Measurements from ENCODE around the gene CDC42SE2. TPM values are rescaled to one million over a fixed set of nuclear protein-coding genes. Genes with fewer than 3 reads are reported as not detected.
"Not testable (repeated sequence)": the region's sequence is repeated elsewhere in the genome, so short reads cannot be mapped to it uniquely, and the experiment has no call there.

Gene CDC42SE2
- total and polyA plus RNA-seq, 12 donors = 5.1 to 26.7 (median 19.2) TPM

- Histone ChIP-seq H3K9me3 (replicated peaks in 1 of 3) (no peaks in the 10 kb centered on the region), H3K4me3 (no peak overlapping the region), H3K27me3 (no peaks in the 10 kb centered on the region), H3K4me1 (replicated peaks in 1 of 2) (no peaks in the 10 kb centered on the region), H3K36me3 (replicated peaks in 1 of 2) (no peaks in the 10 kb centered on the region), H3K27ac (no peak overlapping the region)
- TF ChIP-seq CTCF (IDR thresholded peaks at IDR 0.05) (no peak), POLR2A (IDR thresholded peaks at IDR 0.05) (no peak)
- DNase-seq = no peak
- 85 to 95% (median 89%) methylated on average over 4 of the region's 4 CpGs for WGBS, 4 donors
- intact Hi-C loops (cut with DNase I) = no loop called here
These were observed 17.3 kb upstream of the CDC42SE2 start for GRCh38 chr5:131246504-131246903.

- H3K27me3 ChIP-seq = no peaks in the 10 kb centered on the region
- no peak overlapping the region for H3K27ac ChIP-seq
- 77 to 83% (median 79%) methylated on average over 3 of the region's 3 CpGs for WGBS, 4 donors
- no peaks in the 10 kb centered on the region for H3K9me3 ChIP-seq (replicated peaks in 1 of 3)
- H3K4me3 ChIP-seq = no peak overlapping the region
- H3K4me1 ChIP-seq (replicated peaks in 1 of 2) = no peaks in the 10 kb centered on the region
- H3K36me3 ChIP-seq (replicated peaks in 1 of 2) = no peaks in the 10 kb centered on the region
- intact Hi-C loops (cut with DNase I) = loop anchor here (10.0 kb wide), 1 partner anchor 86 kb away; the partner anchor contains the start of gene HINT1 (in 2 of the 2)
- TF ChIP-seq CTCF (IDR thresholded peaks at IDR 0.05) (no peak), POLR2A (IDR thresholded peaks at IDR 0.05) (no peak)
- no peak for DNase-seq
These were observed 12.9 kb upstream of the CDC42SE2 start for GRCh38 chr5:131250751-131251475.

GRCh38 chr5:131252824-131253171 is 11.1 kb upstream of the CDC42SE2 start:
- H3K27me3 ChIP-seq = no peaks in the 10 kb centered on the region
- no peaks in the 10 kb centered on the region for H3K4me1 ChIP-seq (replicated peaks in 1 of 2)
- H3K27ac ChIP-seq = peak overlapping the region in 4 of 5 donors; percentile 16 to 72 (median 44)
- no peak overlapping the region for H3K4me3 ChIP-seq
- peak; percentile 41 to 77 (median 55) for DNase-seq
- TF ChIP-seq CTCF (IDR thresholded peaks at IDR 0.05) = no peak
- peak in 1 of 2 donors; percentile 22 for TF ChIP-seq POLR2A (IDR thresholded peaks at IDR 0.05)
- H3K9me3 ChIP-seq (replicated peaks in 1 of 3) = no peaks in the 10 kb centered on the region
- WGBS, 4 donors = 60 to 68% (median 62%) methylated on average over 6 of the region's 6 CpGs
- intact Hi-C loops (cut with DNase I) = loop anchor here (10.0 kb wide), 1 partner anchor 88 kb away; the partner anchor contains the start of gene HINT1 (in 2 of the 2)
- H3K36me3 ChIP-seq (replicated peaks in 1 of 2) = no peaks in the 10 kb centered on the region

- not testable (repeated sequence) for H3K4me3 ChIP-seq
- intact Hi-C loops (cut with DNase I) = loop anchor here (10.0 kb wide), 1 partner anchor 89 kb away; the partner anchor contains the start of gene HINT1 (in 2 of the 2)
These were observed 9.8 kb upstream of the CDC42SE2 start for GRCh38 chr5:131254025-131254424.

GRCh38 chr5:131254741-131255140 is 9.1 kb upstream of the CDC42SE2 start:
- Histone ChIP-seq H3K4me3 (no peak overlapping the region), H3K9me3 (replicated peaks in 1 of 3) (no peaks in the 10 kb centered on the region), H3K36me3 (replicated peaks in 1 of 2) (no peaks in the 10 kb centered on the region), H3K27ac (no peak overlapping the region), H3K4me1 (replicated peaks in 1 of 2) (no peaks in the 10 kb centered on the region), H3K27me3 (no peaks in the 10 kb centered on the region)
- DNase-seq = no peak
- 77 to 85% (median 83%) methylated on average over 2 of the region's 2 CpGs for WGBS, 4 donors
- intact Hi-C loops (cut with DNase I) = loop anchor here (10.0 kb wide), 1 partner anchor 90 kb away; the partner anchor contains the start of gene HINT1 (in 2 of the 2)
- TF ChIP-seq CTCF (IDR thresholded peaks at IDR 0.05) (no peak), POLR2A (IDR thresholded peaks at IDR 0.05) (no peak)

More at GRCh38 chr5:131254025-131254424, 9.8 kb upstream of the CDC42SE2 start:
- not testable (repeated sequence) for H3K27me3 ChIP-seq; H3K9me3 ChIP-seq (replicated peaks in 1 of 3); H3K36me3 ChIP-seq (replicated peaks in 1 of 2); H3K27ac ChIP-seq; DNase-seq; H3K4me1 ChIP-seq (replicated peaks in 1 of 2)
- 81 to 88% (median 86%) methylated on average over 10 of the region's 10 CpGs for WGBS, 4 donors

All from adrenal gland (tissue), 12 donors.